ENCODE measurements around the gene AP4M1.

- TF ChIP-seq CHD4 (IDR thresholded peaks at IDR 0.05; ENCODE audit: insufficient read depth, insufficient replicate concordance, low read depth, low read length, poor library complexity, severe bottlenecking) (no peak), JUNB (CRISPR knock-in tag; conservative IDR thresholded peaks at IDR 0.05) (no peak), MXI1 (IDR thresholded peaks at IDR 0.05; ENCODE audit: low read depth, low read length) (no peak), ZBTB26 (CRISPR knock-in tag; IDR thresholded peaks at IDR 0.05) (no peak), ZBTB7A (IDR thresholded peaks at IDR 0.05; ENCODE audit: borderline replicate concordance, control insufficient read depth, low read depth, low read length) (no peak), HNRNPK (IDR thresholded peaks at IDR 0.05; ENCODE audit: low read depth, low read length, poor library complexity, severe bottlenecking) (no peak), SMAD3 (CRISPR knock-in tag; conservative IDR thresholded peaks at IDR 0.05) (no peak), L3MBTL2 (IDR thresholded peaks at IDR 0.05) (no peak), SAP30 (IDR thresholded peaks at IDR 0.05; ENCODE audit: borderline replicate concordance, insufficient read depth, low read depth, low read length, poor library complexity, severe bottlenecking) (no peak), ZNF740 (CRISPR knock-in tag; IDR thresholded peaks at IDR 0.05) (no peak), ZNF740 (tag; IDR thresholded peaks at IDR 0.05) (no peak)
- TF ChIP-seq, protein P1, sequence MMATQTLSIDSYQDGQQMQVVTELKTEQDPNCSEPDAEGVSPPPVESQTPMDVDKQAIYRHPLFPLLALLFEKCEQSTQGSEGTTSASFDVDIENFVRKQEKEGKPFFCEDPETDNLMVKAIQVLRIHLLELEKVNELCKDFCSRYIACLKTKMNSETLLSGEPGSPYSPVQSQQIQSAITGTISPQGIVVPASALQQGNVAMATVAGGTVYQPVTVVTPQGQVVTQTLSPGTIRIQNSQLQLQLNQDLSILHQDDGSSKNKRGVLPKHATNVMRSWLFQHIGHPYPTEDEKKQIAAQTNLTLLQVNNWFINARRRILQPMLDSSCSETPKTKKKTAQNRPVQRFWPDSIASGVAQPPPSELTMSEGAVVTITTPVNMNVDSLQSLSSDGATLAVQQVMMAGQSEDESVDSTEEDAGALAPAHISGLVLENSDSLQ (IDR thresholded peaks at IDR 0.05) = no peak
These were observed 26.0 kb upstream of the AP4M1 start for GRCh38 chr7:100075418-100075817.

All from K562 (cell line).